SU-DHL-6 (cell line): Measurements from ENCODE around the gene RGS7.

ENCODE experiments used
- H2AFZ ChIP-seq: fragments of 200-600 bp; sonication (generic); 2 replicates; pipeline ENCODE4 v1.6.1; 2014; ENCODE audit warnings: low read depth, mild to moderate bottlenecking, moderate library complexity, mixed read lengths, antibody characterized with exemption, low read length; ENCODE audit not compliant: severe bottlenecking
- H3F3A ChIP-seq: fragments of 200-600 bp; shearing (Covaris generic); 2 replicates; pipeline ENCODE4 v1.6.0; 2016; ENCODE audit warnings: antibody characterized with exemption, mild to moderate bottlenecking; ENCODE audit not compliant: insufficient read depth
- H3K27ac ChIP-seq: fragments of 200-600 bp; sonication (generic); 2 replicates; pipeline ENCODE4 v1.5.1; 2016; ENCODE audit warnings: low read depth, mild to moderate bottlenecking, low read length, moderate library complexity, mixed read lengths
- H3K27me3 ChIP-seq: fragments of 200-600 bp; sonication (generic), shearing (Covaris generic); 2 replicates; pipeline ENCODE4 v1.6.0; 2014; ENCODE audit warnings: mild to moderate bottlenecking, low read length
- H3K36me3 ChIP-seq: fragments of 200-600 bp; sonication (generic); 2 replicates; pipeline ENCODE4 v1.6.1; 2014; ENCODE audit warnings: mild to moderate bottlenecking, low read length, mixed read lengths
- H3K4me2 ChIP-seq: fragments of 300-600, 200-600 bp; shearing (Covaris generic), sonication (generic); 2 replicates; pipeline ENCODE4 v1.6.0; 2014; ENCODE audit warnings: low read length, low read depth, mild to moderate bottlenecking; ENCODE audit not compliant: poor library complexity, severe bottlenecking
- H3K4me3 ChIP-seq: fragments of 200-600 bp; sonication (generic); 2 replicates; pipeline ENCODE4 v1.5.1; 2014; ENCODE audit warnings: antibody characterized with exemption, low read length, mild to moderate bottlenecking, mixed read lengths; ENCODE audit not compliant: insufficient read depth, poor library complexity, severe bottlenecking
- H3K79me2 ChIP-seq: fragments of 200-600 bp; sonication (generic); 2 replicates; pipeline ENCODE4 v1.6.1; 2014; ENCODE audit warnings: mild to moderate bottlenecking, low read length, moderate library complexity; ENCODE audit not compliant: insufficient read depth
- H3K9ac ChIP-seq: fragments of 200-600 bp; sonication (generic); 2 replicates; pipeline ENCODE4 v1.7.0; 2014; ENCODE audit warnings: mild to moderate bottlenecking, low read length
- H3K9me2 ChIP-seq: fragments of 200-600 bp; sonication (generic); replicated peaks from 2 replicates; pipeline ENCODE4 v1.6.1; 2014; ENCODE audit warnings: low read length; ENCODE audit not compliant: insufficient read depth
- H3K9me3 ChIP-seq: fragments of 200-600 bp; sonication (generic); 2 replicates; pipeline ENCODE4 v1.6.1; 2014; ENCODE audit warnings: low read length, mixed read lengths; ENCODE audit not compliant: insufficient read depth
- H4K20me1 ChIP-seq: fragments of 200-600 bp; sonication (generic); 2 replicates; pipeline ENCODE4 v1.6.1; 2014; ENCODE audit warnings: low read depth, mild to moderate bottlenecking, antibody characterized with exemption, low read length, moderate library complexity, mixed read lengths
- EZH2phosphoT487 ChIP-seq: fragments of 200-600 bp; sonication (generic), shearing (Covaris generic); conservative IDR thresholded peaks from 2 replicates; pipeline ENCODE4 v1.6.1; 2018; ENCODE audit warnings: mild to moderate bottlenecking, antibody characterized with exemption, low read length, moderate library complexity, mixed read lengths
- TF ChIP-seq, protein P1 (sequence below): fragments of 200-600 bp; sonication (generic); IDR thresholded peaks from one replicate; pipeline ENCODE4 v1.5.1; 2017; ENCODE audit warnings: antibody characterized with exemption, mild to moderate bottlenecking, low read length, moderate library complexity; ENCODE audit not compliant: insufficient read depth, poor library complexity, severe bottlenecking

The RGS7 gene

DNA sequence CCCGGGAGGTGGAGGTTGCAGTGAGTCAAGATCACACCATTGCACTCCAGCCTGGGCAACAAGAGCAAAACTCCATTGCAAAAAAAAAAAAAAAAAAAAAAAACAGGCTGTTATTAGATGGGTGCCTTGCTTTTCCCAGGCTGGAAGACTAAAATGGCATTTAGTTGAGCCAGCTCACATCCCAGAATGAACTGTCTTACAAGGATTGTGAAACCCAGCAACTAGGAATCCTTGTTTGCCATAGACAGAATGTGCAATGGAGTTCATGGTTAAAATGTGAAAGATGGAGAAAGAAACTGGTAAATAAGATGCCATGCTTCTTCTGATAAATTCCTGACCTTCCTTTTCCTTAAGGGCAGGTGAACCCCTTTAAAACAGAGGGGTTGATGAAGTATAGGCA lies 529.2 kb downstream of the RGS7 start:
- Histone ChIP-seq H3K79me2 (no peaks in the 10 kb centered on the region), H3K9me2 (no peaks in the 10 kb centered on the region), H3K27ac (no peak overlapping the region), H3K9me3 (no peaks in the 10 kb centered on the region), H3F3A (no peaks in the 10 kb centered on the region), H3K4me2 (no peak overlapping the region), H2AFZ (no peak overlapping the region), H3K9ac (no peak overlapping the region), H3K4me3 (no peak overlapping the region), H4K20me1 (no peaks in the 10 kb centered on the region), H3K27me3 (no peaks in the 10 kb centered on the region), H3K36me3 (no peaks in the 10 kb centered on the region)
- TF ChIP-seq, protein P1, sequence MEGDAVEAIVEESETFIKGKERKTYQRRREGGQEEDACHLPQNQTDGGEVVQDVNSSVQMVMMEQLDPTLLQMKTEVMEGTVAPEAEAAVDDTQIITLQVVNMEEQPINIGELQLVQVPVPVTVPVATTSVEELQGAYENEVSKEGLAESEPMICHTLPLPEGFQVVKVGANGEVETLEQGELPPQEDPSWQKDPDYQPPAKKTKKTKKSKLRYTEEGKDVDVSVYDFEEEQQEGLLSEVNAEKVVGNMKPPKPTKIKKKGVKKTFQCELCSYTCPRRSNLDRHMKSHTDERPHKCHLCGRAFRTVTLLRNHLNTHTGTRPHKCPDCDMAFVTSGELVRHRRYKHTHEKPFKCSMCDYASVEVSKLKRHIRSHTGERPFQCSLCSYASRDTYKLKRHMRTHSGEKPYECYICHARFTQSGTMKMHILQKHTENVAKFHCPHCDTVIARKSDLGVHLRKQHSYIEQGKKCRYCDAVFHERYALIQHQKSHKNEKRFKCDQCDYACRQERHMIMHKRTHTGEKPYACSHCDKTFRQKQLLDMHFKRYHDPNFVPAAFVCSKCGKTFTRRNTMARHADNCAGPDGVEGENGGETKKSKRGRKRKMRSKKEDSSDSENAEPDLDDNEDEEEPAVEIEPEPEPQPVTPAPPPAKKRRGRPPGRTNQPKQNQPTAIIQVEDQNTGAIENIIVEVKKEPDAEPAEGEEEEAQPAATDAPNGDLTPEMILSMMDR = no peak
- no peak for TF ChIP-seq EZH2phosphoT487

DNA sequence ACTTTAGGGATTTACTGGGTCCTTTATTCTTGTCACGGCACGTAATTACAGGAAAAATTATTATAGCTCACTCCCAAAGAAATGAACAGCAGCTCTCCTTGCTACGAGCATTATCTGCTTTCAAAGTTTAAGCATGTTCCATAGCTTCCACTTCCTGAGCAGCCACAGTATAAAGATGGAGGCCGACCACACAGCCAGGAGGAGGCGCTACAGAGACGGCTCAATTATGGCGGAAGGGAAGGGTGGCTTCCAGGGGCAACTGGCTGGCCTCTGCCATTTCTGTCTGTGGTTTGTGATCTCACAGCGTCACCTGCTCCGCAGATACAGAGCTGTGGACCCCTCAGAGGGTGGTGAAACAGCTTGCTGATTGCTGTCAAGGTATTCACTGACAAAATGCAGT lies 532.8 kb downstream of the RGS7 start:
- no peaks in the 10 kb centered on the region for H4K20me1 ChIP-seq
- no peaks in the 10 kb centered on the region for H3K9me2 ChIP-seq
- no peaks in the 10 kb centered on the region for H3K9me3 ChIP-seq
- H3K4me3 ChIP-seq = no peak overlapping the region
- H3K9ac ChIP-seq = no peak overlapping the region
- TF ChIP-seq EZH2phosphoT487 = no peak
- TF ChIP-seq, protein P1 = no peak
- no peak overlapping the region for H3K4me2 ChIP-seq
- H3K79me2 ChIP-seq = no peaks in the 10 kb centered on the region
- no peaks in the 10 kb centered on the region for H3K27me3 ChIP-seq
- no peak overlapping the region for H2AFZ ChIP-seq
- no peak overlapping the region for H3K27ac ChIP-seq
- H3F3A ChIP-seq = no peaks in the 10 kb centered on the region
- H3K36me3 ChIP-seq = no peaks in the 10 kb centered on the region

DNA sequence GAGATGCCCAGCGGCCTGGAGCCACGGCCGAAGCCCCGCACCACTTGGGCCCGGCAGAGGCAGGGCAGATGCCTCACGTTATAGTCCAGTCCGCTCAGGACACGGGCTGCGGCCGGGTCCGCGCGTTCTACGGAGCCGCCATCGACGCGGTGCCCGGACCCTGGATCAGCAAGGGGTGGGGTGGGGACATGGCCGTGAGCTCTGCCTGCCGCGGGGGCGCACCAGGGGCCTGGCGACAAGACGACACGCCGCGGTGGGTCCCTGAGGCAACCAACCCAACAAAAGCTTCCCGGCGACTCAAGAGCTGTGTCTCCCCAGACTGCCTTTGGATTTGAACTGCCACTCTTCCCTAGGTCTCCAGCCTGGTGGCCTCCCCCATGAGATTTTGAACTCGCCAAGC lies 533.6 kb downstream of the RGS7 start:
- Histone ChIP-seq H4K20me1 (no peaks in the 10 kb centered on the region), H3K27ac (no peak overlapping the region), H3K36me3 (no peaks in the 10 kb centered on the region), H3K9me2 (no peaks in the 10 kb centered on the region), H3K9ac (no peak overlapping the region), H3K9me3 (no peaks in the 10 kb centered on the region), H3K79me2 (no peaks in the 10 kb centered on the region), H3K4me3 (no peak overlapping the region), H2AFZ (no peak overlapping the region), H3K27me3 (no peaks in the 10 kb centered on the region), H3K4me2 (no peak overlapping the region), H3F3A (no peaks in the 10 kb centered on the region)
- TF ChIP-seq EZH2phosphoT487 = no peak
- TF ChIP-seq, protein P1 = no peak

DNA sequence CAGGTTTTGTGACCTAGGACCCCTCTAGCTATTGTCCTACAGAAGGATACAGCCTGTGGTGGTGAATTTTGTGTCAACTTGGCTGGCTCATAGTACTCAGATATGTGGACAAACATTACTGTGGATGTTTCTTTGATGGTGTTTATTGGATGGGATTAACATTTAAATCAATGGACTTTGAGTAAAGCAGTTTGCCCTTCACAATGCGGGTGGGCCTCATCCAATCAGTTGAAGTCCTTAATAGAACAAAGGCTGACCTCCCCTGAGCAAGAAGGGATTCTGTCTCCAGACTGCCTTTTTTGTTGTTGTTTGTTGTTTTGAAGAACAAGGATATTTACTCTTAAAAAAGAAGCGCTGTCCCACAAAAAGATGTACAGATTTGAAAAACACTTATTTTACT lies 535.1 kb downstream of the RGS7 start:
- Histone ChIP-seq H3K4me3 (no peak overlapping the region), H3K9me2 (no peaks in the 10 kb centered on the region)

More for the DNA sequence above, 535.1 kb downstream of the RGS7 start:
- H3K9ac ChIP-seq = no peak overlapping the region
- no peak overlapping the region for H3K4me2 ChIP-seq
- no peaks in the 10 kb centered on the region for H4K20me1 ChIP-seq
- H3K9me3 ChIP-seq = no peaks in the 10 kb centered on the region
- H3K27me3 ChIP-seq = no peaks in the 10 kb centered on the region
- no peaks in the 10 kb centered on the region for H3F3A ChIP-seq
- no peak for TF ChIP-seq EZH2phosphoT487
- TF ChIP-seq, protein P1 = no peak
- no peak overlapping the region for H2AFZ ChIP-seq
- no peaks in the 10 kb centered on the region for H3K36me3 ChIP-seq
- H3K79me2 ChIP-seq = no peaks in the 10 kb centered on the region
- no peak overlapping the region for H3K27ac ChIP-seq
